Kasumi-1 (cell line): ENCODE data around the gene NEAT1.
A peak's percentile ranks its signal among the peaks of the same experiment; 100 is the strongest.

ENCODE experiments used
- DNase-seq, 2 experiments: peaks; one replicate each; lab custom pipeline; 2025; lab: John Stamatoyannopoulos, UW

Gene NEAT1

GRCh38 chr11:65479184-65480145, 56.9 kb downstream of the NEAT1 start:
- no peak for DNase-seq

DNA sequence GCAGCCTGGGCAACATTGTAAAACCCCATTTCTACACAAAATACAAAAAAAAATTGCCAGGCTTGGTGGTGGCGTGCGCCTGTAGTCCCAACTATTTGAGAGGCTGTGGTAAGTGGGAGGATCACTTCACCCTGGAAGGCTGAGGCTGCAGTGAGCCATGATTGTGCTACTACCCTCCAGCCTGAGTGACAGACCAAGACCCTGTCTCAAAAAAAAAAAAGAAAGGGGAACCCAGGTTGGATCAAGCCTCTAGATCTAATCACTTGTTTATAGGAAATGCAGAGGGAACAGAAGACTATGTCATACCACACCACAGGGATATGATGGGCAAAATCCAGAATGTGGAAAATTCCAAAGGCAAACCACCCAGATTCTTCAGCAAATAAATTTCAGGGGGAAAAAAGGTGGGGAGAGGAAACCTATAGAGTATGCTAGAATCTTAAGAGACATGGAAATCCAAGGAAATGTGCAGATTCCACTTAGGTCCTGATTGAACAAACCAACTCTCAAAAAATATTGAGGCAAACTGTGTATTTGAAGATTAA, 59.8 kb downstream of the NEAT1 start:
- DNase-seq: no peak

- DNase-seq: no peak
These were observed 63.3 kb downstream of the NEAT1 start for GRCh38 chr11:65485920-65486219.

GRCh38 chr11:65486570-65487466, 64.2 kb downstream of the NEAT1 start:
- no peak for DNase-seq

DNA sequence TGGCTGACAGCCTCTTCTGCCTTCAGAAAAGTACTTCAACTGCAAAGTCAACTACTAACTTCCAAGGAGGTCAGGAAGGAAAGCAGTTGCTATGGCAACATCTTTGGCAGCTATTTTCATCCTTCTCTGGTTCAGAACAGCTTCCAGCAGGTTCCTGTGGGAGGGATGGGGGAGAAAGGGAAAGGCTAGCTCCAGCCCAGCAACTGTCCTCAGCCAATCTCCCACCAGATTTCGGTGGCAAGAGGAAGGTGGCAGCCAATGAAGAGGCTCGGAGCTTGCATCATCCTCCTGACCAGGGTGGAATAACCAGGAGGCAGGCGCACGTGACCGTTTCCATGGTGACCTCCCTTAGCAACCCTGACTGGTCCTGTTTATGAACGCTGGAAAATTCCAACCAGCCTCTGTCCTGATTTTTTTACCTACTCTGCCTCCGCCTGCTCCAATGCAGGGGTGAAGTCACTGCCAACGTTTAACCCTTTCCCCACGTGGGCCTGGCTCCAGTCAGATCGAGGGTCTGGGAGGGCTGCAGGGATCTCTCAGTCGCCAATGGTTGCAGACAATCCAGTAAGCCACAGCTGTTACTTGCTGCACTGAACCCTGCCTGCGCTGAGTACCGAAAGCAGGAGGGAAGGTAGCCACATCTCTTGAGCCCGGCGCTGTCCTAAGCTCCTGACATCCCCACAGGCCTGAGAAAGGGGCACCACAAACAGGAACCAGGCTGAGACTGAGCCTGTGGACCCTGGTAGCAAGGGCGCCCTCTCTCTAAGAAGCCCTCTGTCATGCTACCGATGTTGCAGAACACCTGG, 65.1 kb downstream of the NEAT1 start:
- peak; percentile 65 to 80 for DNase-seq

DNA sequence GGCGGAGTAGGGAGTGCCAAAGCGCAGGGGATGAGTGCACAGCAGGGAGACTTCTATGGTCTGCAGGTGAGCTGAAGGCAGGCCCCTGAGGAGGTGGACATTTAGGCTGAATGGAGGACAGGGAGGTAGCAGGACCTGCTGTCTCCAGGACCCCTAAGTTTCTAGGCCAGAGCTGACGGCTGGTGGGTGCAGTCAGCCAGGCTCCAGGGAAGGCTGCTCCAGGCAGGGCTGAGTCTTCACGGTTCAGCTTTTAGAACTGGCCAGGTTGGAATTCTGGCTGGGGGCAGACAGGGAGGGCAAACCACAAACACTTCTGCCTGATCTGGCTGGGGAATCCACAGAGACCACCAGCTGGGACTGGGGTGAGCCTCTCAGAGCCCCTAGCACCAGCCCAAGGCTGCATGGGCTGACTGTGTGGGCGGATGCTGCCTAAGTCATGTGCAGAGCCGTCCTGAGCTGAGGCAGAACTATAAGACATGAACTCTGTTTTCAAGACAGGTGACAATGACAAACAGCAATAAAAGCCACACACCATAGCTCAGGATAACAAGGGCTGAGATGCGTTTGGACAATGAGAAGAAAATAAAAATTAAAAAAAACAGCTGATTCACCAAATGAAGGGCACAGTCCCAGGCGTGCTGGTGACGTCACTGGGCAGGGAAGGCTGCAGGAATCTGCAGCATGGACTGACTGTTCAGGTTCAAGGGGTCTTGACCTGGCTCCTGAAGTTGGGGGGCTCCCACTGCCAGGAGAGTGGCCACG, 65.9 kb downstream of the NEAT1 start:
- DNase-seq: no peak

- DNase-seq: no peak
These were observed 66.6 kb downstream of the NEAT1 start for GRCh38 chr11:65489035-65489705.

DNA sequence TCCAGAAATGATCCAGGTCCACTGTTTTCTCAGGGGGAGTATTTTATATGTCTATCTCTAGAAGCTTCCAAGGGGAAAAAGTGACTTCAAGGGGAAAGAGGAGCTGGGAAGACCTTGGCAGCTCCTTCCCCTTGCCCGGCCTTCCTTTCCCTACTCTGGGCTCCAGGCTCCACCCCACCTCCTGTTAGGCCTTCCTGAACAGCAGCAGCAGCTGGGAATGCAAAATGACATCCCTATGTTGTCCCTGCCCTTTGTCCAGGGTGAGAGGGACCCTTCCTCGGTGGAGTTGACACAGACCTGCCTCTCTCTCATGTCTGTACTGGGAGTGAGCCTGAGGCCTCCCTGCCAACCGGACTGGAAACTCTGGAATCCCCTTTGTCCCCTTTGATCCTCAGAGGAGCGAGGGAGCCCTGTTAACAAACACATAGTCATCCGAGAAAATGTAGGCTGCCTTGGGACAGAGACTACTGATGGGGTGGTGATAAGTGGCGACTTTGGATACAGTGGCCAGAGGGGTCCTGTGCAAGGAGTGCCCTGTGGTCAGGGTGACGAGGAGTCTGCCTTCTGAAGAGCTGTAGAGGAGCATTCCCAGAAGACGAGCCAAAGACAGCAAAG, 67.2 kb downstream of the NEAT1 start:
- DNase-seq: no peak

DNA sequence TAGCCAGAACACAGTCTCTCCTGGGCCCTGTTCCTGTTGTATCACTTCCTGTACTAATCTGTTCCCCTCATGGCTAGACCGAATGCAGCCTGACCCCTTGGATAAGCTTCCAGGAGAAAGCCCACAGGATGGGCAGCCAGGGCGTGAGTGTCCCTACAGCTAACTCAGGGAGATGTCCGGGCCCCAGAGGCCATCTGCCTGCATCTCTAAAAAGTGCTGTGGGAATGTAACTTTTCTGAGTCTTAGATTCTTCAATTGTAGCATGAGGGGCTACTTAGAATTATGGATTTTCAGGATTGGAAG, 68.5 kb downstream of the NEAT1 start:
- DNase-seq: no peak

- DNase-seq: no peak
These were observed 69.2 kb downstream of the NEAT1 start for GRCh38 chr11:65491614-65492386.

DNA sequence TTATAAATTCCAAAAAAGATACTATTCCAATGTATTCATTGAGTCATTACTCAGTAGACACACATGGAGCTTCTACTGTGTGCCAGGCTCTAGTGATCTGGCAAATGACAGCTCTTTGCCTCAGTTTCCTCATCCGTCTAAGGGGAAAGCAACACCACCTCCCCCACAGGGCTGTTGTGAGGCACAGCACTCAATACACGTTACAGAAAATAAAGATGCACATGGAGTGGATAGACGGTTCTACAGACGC, 69.7 kb downstream of the NEAT1 start:
- DNase-seq: no peak

DNA sequence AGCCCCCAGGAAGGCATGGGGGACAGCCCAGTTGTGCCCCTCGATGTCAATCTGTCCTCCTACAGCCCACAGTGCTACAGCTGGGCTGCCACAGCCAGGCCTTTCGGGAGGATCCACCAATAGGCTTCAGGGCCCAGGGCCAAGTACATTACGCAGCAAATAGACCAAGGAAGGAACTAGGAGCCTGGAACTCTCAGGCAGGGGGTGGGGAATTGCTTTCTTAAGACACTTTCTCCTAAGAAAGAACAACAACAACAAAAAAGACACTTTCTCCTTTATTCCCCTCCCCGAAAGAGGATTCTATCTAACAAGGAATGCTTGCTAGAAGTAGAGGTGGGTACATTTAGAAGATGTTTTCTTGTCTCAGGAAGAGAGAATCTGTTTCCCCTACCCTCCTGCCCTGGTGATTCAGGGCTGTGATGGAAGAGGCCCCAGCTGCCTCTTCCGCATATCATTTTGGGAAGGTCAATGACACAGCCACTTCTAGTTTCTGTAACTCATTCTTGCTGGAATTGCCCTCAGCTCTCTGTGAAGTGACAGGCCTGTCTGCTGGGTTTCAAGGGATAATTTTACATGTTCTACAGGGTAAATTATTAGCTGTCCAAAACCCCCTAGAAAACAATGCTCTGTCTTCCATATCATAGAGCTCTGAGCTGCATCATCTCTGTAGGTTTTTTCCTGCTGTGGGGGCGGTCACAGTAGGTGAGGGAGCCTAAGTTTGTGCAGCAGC, 70.2 kb downstream of the NEAT1 start:
- peak; percentile 67 to 79 for DNase-seq

DNA sequence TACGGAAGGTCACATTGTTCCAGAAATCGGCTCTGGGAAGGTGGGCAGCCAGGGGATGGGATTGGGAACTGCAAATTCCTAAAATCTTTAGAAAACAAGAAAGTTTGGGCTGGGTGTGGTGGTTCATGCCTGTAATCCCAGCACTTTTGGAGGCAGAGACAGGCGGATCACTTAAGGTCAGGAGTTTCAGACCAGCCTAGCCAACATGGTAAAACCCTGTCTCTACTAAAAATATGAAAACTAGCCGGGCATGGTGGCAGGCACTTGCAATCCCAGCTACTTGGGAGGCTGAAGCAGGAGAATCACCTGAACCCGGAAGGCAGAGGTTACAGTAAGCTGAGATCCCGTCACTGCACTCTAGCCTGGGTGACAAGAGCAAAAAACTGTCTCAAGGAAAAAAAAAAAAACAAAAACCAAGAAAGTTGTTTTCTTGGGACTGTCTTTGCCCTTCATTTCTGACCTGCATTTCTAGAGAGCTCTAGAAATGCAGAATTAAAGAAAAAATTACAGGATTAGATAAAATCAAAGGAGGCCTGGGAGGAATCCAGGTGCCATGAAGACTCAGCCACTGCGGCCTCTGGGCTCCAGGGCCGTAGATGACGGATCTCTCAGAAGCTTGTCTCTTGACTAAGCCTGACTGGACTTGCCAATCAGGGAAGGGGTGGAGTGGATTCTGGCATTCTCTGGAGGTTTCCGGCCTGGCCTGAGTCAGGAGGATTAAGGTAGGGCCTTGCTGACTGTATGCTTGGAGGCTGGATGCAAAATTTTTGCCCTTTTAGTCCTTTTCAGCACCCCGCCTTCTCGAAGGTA, 71.0 kb downstream of the NEAT1 start:
- DNase-seq: no peak
